Lower leg skin (tissue), 3 donors: ENCODE results near the gene TENM4.

Experiments
- POLR2A ChIP-seq, 2 donors: fragments of 450-650 bp; IDR thresholded peaks; one replicate each; pipeline ENCODE4 v1.6.1; 2016 to 2017; ENCODE audit warnings: antibody characterized with exemption in 2 of 2, mild to moderate bottlenecking in 1 of 2, moderate library complexity in 1 of 2
- TF ChIP-seq, protein P1 (sequence below), 3 donors: fragments of 450-650 bp; IDR thresholded peaks; one replicate each; pipeline ENCODE4 v1.5.1; 2016; ENCODE audit warnings: antibody characterized with exemption in 3 of 3, mild to moderate bottlenecking in 3 of 3, moderate library complexity in 2 of 3

- TF ChIP-seq, protein P1, sequence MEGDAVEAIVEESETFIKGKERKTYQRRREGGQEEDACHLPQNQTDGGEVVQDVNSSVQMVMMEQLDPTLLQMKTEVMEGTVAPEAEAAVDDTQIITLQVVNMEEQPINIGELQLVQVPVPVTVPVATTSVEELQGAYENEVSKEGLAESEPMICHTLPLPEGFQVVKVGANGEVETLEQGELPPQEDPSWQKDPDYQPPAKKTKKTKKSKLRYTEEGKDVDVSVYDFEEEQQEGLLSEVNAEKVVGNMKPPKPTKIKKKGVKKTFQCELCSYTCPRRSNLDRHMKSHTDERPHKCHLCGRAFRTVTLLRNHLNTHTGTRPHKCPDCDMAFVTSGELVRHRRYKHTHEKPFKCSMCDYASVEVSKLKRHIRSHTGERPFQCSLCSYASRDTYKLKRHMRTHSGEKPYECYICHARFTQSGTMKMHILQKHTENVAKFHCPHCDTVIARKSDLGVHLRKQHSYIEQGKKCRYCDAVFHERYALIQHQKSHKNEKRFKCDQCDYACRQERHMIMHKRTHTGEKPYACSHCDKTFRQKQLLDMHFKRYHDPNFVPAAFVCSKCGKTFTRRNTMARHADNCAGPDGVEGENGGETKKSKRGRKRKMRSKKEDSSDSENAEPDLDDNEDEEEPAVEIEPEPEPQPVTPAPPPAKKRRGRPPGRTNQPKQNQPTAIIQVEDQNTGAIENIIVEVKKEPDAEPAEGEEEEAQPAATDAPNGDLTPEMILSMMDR (IDR thresholded peaks at IDR 0.05) = no peak
- TF ChIP-seq POLR2A (IDR thresholded peaks at IDR 0.05) = no peak
These were observed 600.6 kb downstream of the TENM4 start for GRCh38 chr11:78840200-78840599.
